WERI-Rb-1 (cell line): ENCODE data around the gene RAB2B.
A peak's percentile ranks its signal among the peaks of the same experiment; 100 is the strongest.

ENCODE experiments used
- DNase-seq: peaks from one replicate; pipeline ENCODE4 v3.0.0-alpha.2; 2020
- H3K27ac ChIP-seq: fragments of 250-450 bp; sonication (Bioruptor Pico); 2 replicates; pipeline ENCODE4 v1.5.1; 2020; ENCODE audit warnings: mild to moderate bottlenecking, moderate library complexity
- H3K27me3 ChIP-seq: fragments of 250-450 bp; sonication (Bioruptor Pico); 2 replicates; pipeline ENCODE4 v1.5.1; 2021; ENCODE audit warnings: mild to moderate bottlenecking, low read depth, moderate library complexity; ENCODE audit not compliant: insufficient read depth, severe bottlenecking
- H3K36me3 ChIP-seq: fragments of 250-450 bp; sonication (Bioruptor Pico); 2 replicates; pipeline ENCODE4 v1.5.1; 2020; ENCODE audit warnings: mild to moderate bottlenecking, moderate library complexity
- H3K4me3 ChIP-seq: 2 replicates; pipeline ENCODE4 v1.5.1; 2011; ENCODE audit warnings: low read depth, mild to moderate bottlenecking, control low read depth, low read length
- H3K9me3 ChIP-seq: fragments of 250-450 bp; sonication (Bioruptor Pico); 2 replicates; pipeline ENCODE4 v1.5.1; 2021; ENCODE audit warnings: mild to moderate bottlenecking, moderate library complexity; ENCODE audit not compliant: severe bottlenecking
- TF ChIP-seq, protein P1 (sequence below): IDR thresholded peaks from 2 replicates; pipeline ENCODE4 v1.5.1; 2011; ENCODE audit warnings: low read depth, mild to moderate bottlenecking, control low read depth, inconsistent platforms, low read length

RAB2B gene

DNA sequence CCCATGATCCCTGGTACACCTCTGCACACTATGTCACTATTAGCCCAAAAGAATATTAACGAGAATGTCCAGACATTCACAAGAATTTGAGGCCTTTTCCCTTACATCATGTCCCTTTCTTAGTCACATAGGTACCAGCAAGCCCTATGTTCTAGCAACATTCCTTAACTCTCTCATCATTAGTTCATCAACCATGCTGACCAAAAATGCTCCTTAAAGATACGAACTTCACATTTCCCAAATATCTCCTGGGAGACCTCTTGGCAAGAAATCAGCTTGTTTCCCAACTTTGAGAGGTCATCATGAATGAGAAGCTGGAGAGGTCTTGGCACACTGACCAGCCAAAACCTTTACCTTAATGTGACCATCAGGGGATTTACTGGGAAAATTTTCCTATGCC lies 44.7 kb upstream of the RAB2B start:
- Histone ChIP-seq H3K36me3 (peaks cover 41% of the 10 kb centered on the region), H3K27me3 (no peaks in the 10 kb centered on the region), H3K27ac (no peak overlapping the region), H3K4me3 (no peak overlapping the region), H3K9me3 (no peaks in the 10 kb centered on the region)
- TF ChIP-seq, protein P1, sequence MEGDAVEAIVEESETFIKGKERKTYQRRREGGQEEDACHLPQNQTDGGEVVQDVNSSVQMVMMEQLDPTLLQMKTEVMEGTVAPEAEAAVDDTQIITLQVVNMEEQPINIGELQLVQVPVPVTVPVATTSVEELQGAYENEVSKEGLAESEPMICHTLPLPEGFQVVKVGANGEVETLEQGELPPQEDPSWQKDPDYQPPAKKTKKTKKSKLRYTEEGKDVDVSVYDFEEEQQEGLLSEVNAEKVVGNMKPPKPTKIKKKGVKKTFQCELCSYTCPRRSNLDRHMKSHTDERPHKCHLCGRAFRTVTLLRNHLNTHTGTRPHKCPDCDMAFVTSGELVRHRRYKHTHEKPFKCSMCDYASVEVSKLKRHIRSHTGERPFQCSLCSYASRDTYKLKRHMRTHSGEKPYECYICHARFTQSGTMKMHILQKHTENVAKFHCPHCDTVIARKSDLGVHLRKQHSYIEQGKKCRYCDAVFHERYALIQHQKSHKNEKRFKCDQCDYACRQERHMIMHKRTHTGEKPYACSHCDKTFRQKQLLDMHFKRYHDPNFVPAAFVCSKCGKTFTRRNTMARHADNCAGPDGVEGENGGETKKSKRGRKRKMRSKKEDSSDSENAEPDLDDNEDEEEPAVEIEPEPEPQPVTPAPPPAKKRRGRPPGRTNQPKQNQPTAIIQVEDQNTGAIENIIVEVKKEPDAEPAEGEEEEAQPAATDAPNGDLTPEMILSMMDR: no peak
- DNase-seq: no peak

DNA sequence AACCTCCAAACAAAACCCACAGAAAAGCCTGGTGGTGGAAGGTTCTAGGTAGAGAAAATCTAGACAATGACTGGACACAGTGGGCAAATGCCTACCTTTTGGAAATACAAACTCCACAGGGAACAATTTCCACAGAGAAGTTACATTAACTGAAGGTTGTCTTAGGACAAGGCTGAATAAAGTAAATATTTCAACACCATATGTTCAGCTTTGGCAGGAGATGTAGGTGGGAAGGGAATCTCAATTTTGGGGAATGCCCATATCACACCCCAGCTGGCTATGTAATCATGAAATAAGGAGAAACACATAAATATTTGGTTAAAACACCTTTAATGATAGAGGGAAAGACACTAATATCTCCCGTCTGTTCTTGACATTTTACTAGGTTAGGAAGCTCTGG lies 44.0 kb upstream of the RAB2B start:
- TF ChIP-seq, protein P1: no peak
- DNase-seq: no peak
- H3K27ac ChIP-seq: no peak overlapping the region
- H3K4me3 ChIP-seq: no peak overlapping the region
- H3K36me3 ChIP-seq: peaks cover 41% of the 10 kb centered on the region
- H3K27me3 ChIP-seq: no peaks in the 10 kb centered on the region
- no peaks in the 10 kb centered on the region for H3K9me3 ChIP-seq

- Histone ChIP-seq H3K9me3 (no peaks in the 10 kb centered on the region), H3K4me3 (peak overlapping the region; percentile 12; the same call in 1 of the 2 replicates), H3K27me3 (no peaks in the 10 kb centered on the region), H3K27ac (peak overlapping the region; percentile 44), H3K36me3 (peaks cover 26% of the 10 kb centered on the region)
- TF ChIP-seq, protein P1: no peak
- peak; percentile 69 for DNase-seq
Measured at GRCh38 chr14:21518725-21519124, 42.0 kb upstream of the RAB2B start.

GRCh38 chr14:21514341-21514740 lies 37.6 kb upstream of the RAB2B start:
- Histone ChIP-seq H3K27me3 (no peaks in the 10 kb centered on the region), H3K9me3 (peaks cover 5% of the 10 kb centered on the region), H3K27ac (no peak overlapping the region), H3K36me3 (no peaks in the 10 kb centered on the region), H3K4me3 (no peak overlapping the region)
- no peak for DNase-seq
- TF ChIP-seq, protein P1: no peak

DNA sequence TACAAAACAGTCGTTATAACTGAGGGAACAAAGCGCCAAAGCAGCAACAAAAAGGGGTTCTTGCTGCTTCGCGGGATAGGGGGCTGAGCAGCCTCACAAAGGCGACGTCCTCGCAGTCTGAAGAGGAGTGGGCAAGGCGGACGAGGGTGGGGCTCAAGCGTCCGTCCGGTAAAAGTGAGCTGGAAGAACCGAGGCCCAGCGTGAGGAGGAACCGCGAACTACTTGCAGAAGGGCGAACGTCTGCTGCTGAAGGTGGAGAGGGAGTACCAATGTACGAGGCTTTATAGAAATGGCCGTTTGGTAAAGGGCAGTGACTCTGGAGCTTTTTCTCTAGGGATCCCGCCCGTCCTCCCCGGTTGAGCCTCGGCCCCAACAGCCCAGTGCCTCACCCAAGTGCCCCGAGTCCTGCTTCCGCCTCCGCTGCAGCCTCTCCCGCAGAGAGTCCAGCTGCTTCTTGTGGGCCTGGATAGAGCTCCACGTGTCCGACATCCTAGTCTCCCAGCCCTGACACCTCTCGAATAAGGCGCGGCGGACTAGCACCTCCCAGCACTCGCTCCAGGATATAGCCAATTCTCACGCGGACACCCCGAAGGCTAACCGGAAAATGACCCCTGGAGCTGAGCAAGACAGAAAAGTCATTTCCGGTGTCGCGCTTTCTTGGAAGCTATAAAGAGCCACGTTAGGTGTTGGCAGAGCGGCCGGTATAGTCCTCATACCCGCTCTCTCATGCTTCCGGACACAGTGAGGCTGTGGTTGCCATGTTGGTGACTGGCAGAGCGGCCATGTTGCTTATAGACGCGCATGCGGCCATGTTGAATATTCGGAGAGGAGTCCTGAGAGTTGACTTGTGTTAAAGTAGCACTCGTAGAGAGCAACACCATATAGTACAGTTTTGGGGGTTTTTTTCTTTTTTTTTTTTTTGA lies 34.2 kb upstream of the RAB2B start, which contains the start of gene METTL3:
Gene METTL3 (minus strand): TSS at position 606 of the 923 bp plus-strand sequence. CDS start 117 bp downstream, at position 489.
- Histone ChIP-seq H3K4me3 (peak within 1 kb of the TSS; percentile 67), H3K36me3 (peaks cover 20% of the 10 kb centered on the region), H3K27me3 (no peaks in the 10 kb centered on the region), H3K27ac (peak within 1 kb of the TSS; percentile 56), H3K9me3 (peaks cover 5% of the 10 kb centered on the region)
- TF ChIP-seq, protein P1: no peak
- peak; percentile 96 for DNase-seq
